ENCODE results near the gene SNCB.

DNA sequence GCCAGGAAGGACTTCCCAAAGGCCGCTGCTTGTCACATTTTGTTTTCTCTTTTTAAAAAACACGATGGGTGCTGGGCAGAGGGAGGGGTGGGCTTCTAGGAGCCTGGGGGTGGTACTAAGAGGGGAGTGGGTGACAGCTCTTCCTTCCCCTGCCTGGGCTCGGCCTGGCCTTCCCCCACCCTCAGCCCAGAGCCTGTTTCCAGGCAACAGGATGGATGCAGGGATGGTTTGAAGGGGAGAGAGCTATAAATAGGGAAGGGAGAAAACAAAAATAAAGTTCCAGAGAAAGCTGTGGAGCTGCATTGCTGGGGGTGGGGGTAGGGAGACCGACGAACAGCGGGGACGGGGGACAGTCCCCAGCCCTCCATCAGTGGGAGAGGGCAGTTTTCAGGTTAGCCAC, 13.8 kb downstream of the SNCB start:
- no peak for TF ChIP-seq POLR2A (IDR thresholded peaks at IDR 0.05)
- TF ChIP-seq, protein P1, sequence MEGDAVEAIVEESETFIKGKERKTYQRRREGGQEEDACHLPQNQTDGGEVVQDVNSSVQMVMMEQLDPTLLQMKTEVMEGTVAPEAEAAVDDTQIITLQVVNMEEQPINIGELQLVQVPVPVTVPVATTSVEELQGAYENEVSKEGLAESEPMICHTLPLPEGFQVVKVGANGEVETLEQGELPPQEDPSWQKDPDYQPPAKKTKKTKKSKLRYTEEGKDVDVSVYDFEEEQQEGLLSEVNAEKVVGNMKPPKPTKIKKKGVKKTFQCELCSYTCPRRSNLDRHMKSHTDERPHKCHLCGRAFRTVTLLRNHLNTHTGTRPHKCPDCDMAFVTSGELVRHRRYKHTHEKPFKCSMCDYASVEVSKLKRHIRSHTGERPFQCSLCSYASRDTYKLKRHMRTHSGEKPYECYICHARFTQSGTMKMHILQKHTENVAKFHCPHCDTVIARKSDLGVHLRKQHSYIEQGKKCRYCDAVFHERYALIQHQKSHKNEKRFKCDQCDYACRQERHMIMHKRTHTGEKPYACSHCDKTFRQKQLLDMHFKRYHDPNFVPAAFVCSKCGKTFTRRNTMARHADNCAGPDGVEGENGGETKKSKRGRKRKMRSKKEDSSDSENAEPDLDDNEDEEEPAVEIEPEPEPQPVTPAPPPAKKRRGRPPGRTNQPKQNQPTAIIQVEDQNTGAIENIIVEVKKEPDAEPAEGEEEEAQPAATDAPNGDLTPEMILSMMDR (IDR thresholded peaks at IDR 0.05): no peak

Measured in vagina (tissue), 2 donors.